ENCODE measurements around the gene ETNK2.

DNA sequence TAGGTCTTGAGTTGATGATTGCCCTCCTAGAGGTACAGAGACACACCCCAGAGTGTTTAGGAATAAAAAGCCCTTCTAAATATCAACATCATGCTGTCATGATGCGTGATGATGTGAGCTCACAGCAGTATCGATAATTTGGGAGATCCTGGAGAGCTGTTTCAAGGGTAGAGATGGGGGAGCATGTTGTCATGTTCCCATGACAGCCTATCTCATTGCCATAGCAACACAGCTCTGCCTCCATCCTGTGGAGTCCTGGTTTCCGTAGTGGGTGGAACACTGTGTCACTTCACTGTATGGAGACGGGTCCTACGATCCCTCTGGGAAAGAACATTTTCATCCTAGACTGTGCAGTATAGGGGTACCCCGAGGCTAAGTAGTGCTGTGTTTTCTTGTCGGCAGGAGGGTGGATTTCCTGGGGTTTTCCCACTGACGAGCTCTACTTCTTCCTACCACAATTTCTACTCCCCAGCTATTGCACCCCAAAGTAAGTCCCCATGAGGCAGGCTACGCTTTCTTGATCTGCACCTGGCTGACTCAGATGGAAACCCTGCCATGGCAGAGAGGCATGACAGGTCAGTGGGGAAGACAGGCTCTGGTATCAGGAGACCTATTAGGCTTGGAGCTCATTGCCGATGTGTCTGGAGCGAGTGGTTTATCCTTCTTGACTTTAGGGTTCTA is 37.3 kb upstream of the ETNK2 start:
- no peak for TF ChIP-seq CBX5 (IDR thresholded peaks at IDR 0.05; ENCODE audit: low read depth, low read length)
- no peak for TF ChIP-seq RAD21 (IDR thresholded peaks at IDR 0.05 in 1 of 2, conservative IDR thresholded peaks at IDR 0.05 in 1 of 2; ENCODE audit: low read depth in 2 of 2, low read length in 2 of 2)
- no peak for TF ChIP-seq POLR2A (IDR thresholded peaks at IDR 0.05; ENCODE audit: control extremely low read depth in 1 of 2, low read depth in 2 of 2, low read length in 2 of 2)
